Measurements from ENCODE around the gene HNF4A.
A peak's percentile ranks its signal among the peaks of the same experiment; 100 is the strongest.
"Not testable (repeated sequence)": the region's sequence is repeated elsewhere in the genome, so short reads cannot be mapped to it uniquely, and the experiment has no call there.

Gene HNF4A

DNA sequence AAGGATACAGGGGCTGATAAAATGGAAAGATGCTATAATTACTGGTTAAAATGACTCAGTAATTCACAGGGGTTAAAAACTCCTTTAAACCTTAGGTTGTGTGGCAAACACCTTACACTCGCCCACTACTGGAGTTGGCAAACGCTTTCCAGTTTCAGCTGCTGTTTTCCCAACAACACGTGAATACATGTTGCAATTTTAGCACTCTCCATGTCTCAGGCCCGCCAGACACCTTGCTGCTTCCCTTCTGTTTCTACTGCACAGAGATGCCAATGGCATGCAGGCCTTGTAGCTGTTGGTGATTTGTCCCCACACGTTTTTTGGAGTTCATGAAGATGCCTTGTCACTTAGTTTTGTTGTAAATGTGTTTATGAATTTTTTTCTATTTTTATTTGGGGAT, 114.8 kb downstream of the HNF4A start:
- Mint-ChIP-seq H3K27ac (no peak overlapping the region), H3K27me3 (no peaks in the 10 kb centered on the region), H3K4me1 (peaks cover 5% of the 10 kb centered on the region), H3K4me3 (no peak overlapping the region), H3K9me3 (no peaks in the 10 kb centered on the region)
- DNase-seq, result no peak
- no peak for ATAC-seq

DNA sequence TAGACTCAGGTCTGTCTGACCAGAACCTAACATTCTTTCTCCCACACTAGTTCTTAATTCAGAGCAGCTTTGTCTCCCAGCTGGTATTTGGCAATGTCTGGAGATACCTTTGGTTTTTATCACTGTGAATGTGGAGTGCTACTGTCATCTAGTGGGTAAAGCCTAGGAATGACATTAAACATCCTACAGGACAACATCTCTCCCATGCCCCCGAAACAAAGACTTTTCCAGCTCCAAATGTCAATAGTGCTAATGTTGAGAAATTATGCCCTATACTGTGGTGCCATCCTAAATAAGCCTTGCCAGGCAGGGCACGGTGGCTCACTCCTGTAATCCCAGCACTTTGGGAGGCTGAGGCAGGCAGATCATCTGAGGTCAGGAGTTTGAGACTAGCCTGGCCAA, 116.0 kb downstream of the HNF4A start:
- Mint-ChIP-seq H3K27ac (no peak overlapping the region), H3K27me3 (no peaks in the 10 kb centered on the region), H3K4me1 (peaks cover 16% of the 10 kb centered on the region), H3K9me3 (no peaks in the 10 kb centered on the region), H3K4me3 (no peak overlapping the region)
- DNase-seq, result no peak
- no peak for ATAC-seq

DNA sequence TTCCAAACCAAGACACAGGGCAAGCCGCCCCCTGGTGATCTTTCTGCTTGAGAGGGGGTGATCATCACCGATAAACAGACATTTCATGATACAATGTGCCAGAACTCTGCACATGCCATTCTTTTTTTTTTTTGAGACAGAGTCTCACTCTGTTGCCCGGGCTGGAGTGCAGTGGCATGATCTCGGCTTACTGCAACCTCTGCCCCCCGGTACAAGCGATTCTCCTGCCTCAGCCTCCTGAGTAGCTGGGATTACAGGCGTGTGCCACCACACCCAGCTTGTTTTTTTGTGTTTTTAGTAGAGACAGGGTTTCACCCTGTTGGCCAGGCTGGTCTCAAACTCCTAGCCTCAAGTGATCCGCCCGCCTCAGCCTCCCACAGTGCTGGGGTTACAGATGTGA, 116.8 kb downstream of the HNF4A start:
- not testable (repeated sequence) for H3K4me3 Mint-ChIP-seq, H3K27me3 Mint-ChIP-seq, ATAC-seq, H3K9me3 Mint-ChIP-seq, H3K27ac Mint-ChIP-seq, DNase-seq
- H3K4me1 Mint-ChIP-seq, result peaks cover 24% of the 10 kb centered on the region

DNA sequence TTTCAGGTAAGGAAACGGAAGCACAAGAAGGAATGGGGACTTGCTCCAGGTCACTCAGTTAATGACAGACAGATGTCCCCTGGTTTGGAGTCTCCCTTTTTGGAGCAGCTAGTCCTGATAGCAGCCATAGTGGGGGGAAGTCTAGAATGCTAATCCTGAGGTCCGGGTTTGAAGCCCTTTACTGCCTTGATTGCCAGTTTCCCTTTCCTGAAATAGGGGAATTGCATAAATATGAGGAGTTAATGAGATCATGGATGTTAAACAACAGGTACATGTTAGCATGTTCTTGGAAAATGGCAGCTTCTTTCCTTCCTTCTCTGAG, 119.8 kb downstream of the HNF4A start:
- no peaks in the 10 kb centered on the region for H3K27me3 Mint-ChIP-seq
- ATAC-seq, result peak; percentile 1
- peaks cover 24% of the 10 kb centered on the region for H3K4me1 Mint-ChIP-seq
- peak overlapping the region; percentile 99 to 100 for H3K27ac Mint-ChIP-seq
- DNase-seq, result no peak
- H3K9me3 Mint-ChIP-seq, result no peaks in the 10 kb centered on the region
- peak overlapping the region; percentile 99 for H3K4me3 Mint-ChIP-seq

DNA sequence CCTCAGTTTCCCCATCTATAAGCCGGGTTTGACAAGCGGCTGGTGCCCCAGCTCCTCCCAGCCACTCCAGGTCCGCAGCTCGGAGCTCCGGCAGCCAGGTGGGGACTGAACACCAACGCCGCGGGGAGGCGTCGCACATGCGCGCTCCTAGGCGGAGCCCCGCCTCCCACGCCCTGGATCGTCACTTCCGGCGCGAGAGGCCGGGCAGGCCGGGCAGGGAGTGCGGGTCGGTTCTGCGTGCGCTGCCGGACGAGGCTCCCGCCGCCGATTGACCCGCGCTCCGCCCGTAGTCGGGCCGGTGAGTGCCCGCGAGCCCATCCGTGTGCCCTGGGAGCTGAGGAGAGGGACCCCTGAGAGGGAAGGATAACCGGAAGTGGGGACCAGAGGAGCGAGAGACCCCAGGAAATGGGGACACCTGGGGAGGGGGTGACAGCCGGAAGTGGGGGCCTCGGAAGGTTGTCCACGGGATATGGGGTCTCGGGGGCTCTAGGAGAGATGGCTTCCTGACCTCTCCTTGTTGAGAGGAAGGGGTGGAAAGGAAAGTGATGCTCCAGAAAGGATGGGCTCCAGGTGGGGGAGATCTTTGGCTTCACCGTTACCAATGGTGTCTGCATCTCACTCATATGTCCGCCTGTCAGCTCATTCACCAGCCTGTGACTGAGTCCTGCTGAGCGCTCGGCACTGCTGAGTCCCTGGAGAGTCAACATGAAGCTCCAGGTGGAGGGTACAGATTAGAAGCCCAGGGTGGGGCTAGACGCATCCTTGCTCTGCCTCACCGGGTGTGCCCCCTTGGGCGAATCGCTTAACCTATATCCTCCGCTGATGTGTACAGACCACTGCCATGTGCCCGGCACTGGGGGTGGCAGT, 120.4 kb downstream of the HNF4A start, which contains the start of gene TTPAL:
Gene TTPAL (plus strand): TSS at position 181 of the 867 bp plus-strand sequence. CDS start 4,126 bp downstream, outside the sequence.
- H3K4me1 Mint-ChIP-seq, result peaks cover 30% of the 10 kb centered on the region
- H3K4me3 Mint-ChIP-seq, result peak within 1 kb of the TSS; percentile 99
- peak within 1 kb of the TSS; percentile 99 to 100 for H3K27ac Mint-ChIP-seq
- DNase-seq, result peak; percentile 88 to 92
- peak; percentile 98 for ATAC-seq
- no peaks in the 10 kb centered on the region for H3K9me3 Mint-ChIP-seq
- H3K27me3 Mint-ChIP-seq, result no peaks in the 10 kb centered on the region

DNA sequence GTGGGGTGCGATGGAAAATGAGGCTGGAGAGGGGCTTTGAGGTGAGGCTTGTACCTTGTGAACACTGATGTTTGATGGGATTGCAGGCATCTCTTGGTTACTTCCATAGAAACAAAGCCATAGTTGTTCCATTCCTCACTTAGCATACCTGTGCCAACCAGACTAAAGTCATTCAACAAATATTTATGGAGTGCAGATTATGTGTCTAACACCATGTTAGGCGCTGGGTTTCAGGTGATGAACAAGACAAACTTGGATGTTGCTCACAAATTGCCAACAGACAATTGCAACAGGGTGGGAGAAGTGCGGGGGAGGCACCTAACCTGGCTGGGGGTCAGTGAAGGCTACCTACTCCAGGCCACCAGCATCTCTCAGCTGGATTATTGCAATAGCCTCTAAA, 121.7 kb downstream of the HNF4A start:
- peaks cover 32% of the 10 kb centered on the region for H3K4me1 Mint-ChIP-seq
- ATAC-seq (no peak), DNase-seq (no peak)
- no peaks in the 10 kb centered on the region for H3K9me3 Mint-ChIP-seq
- H3K27ac Mint-ChIP-seq, result no peak overlapping the region
- H3K27me3 Mint-ChIP-seq, result no peaks in the 10 kb centered on the region
- H3K4me3 Mint-ChIP-seq, result peak overlapping the region; percentile 99

DNA sequence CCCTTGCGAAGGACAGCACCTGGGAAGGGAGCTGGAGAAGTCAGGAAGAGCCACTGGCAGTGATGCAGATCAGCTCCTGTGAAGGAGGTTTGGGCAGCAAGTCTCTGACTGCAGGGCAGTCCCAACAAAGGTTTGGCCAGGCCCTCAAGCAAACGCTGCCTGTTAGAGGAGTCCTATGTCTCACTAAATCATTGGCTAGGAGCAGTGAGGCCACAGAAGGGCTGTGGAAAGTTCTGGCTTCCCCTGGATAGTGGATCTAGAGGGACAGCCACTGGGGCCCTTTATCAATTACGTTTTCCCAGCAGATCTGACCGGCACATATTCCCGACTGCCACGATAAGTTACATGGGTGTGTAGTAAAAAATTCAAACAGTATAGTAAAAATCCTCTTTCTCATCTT, 122.7 kb downstream of the HNF4A start:
- H3K4me3 Mint-ChIP-seq, result no peak overlapping the region
- ATAC-seq (no peak), DNase-seq (no peak)
- peaks cover 32% of the 10 kb centered on the region for H3K4me1 Mint-ChIP-seq
- no peaks in the 10 kb centered on the region for H3K9me3 Mint-ChIP-seq
- H3K27me3 Mint-ChIP-seq, result no peaks in the 10 kb centered on the region
- peak overlapping the region in 1 of 2 donors; percentile 21 for H3K27ac Mint-ChIP-seq

DNA sequence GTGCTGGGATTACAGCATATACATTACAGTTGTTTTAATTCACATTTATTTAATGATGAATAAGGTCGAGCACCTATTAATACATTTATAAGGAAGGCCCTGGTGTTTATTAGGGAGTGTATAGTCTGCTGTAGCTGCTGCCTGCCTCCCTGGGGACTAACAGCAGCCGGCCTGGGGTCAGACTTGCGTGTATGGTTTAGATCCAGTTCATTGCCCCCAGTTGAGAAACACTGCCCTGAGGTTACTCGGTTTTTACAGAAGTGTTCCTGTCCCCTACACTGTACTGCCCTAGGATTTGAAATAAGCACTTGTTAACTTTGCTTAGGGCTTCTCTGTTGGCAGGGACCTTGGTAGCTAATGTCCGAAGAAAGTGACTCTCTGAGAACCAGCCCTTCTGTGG, 124.1 kb downstream of the HNF4A start:
- peaks cover 32% of the 10 kb centered on the region for H3K4me1 Mint-ChIP-seq
- H3K9me3 Mint-ChIP-seq, result no peaks in the 10 kb centered on the region
- no peak overlapping the region for H3K27ac Mint-ChIP-seq
- ATAC-seq (no peak), DNase-seq (no peak)
- no peaks in the 10 kb centered on the region for H3K27me3 Mint-ChIP-seq
- no peak overlapping the region for H3K4me3 Mint-ChIP-seq

DNA sequence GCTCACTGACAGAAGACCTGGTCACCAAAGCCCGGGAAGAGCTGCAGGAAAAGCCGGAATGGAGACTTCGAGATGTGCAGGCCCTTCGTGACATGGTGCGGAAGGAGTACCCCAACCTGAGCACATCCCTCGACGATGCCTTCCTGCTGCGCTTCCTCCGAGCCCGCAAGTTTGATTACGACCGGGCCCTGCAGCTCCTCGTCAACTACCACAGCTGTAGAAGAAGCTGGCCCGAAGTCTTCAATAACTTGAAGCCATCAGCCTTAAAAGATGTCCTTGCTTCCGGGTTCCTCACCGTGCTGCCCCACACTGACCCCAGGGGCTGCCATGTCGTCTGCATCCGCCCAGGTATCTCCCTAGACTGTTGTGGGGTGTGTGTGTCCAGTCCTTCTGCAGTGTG, 124.6 kb downstream of the HNF4A start:
- Mint-ChIP-seq H3K27ac (no peak overlapping the region), H3K4me1 (peaks cover 31% of the 10 kb centered on the region), H3K4me3 (no peak overlapping the region), H3K27me3 (no peaks in the 10 kb centered on the region), H3K9me3 (no peaks in the 10 kb centered on the region)
- DNase-seq (no peak), ATAC-seq (no peak)

DNA sequence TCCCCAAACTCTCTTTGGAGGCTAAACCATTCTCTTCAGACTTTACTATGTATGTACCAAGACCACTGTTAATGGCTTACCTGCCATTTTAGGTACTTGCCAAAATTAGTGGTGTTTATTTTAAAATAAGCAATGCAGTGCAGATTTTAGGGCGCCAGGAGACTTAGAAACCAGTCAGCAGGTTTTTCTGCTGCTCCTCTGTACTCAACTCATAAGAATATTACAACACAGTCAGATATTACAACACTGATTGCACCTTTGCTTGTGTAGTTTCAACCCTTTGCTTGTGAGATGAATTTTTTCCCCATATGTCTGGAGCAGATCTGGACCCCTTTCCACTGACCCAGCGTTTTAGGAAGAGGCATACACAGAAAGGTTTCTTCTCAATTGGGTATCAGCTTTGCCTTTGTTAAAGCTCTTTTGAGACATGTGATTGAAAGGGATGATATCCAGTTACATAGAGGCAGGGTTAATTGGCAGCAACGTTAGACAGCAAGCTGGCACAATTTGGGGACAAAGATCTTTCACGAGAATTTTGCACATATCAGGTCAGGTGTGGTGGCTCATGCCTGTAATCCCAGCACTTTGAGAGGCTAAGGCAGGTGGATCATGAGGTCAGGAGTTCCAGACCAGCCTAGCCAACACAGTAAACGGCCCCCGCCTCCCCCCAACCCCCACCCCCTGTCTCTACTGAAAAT, 126.4 kb downstream of the HNF4A start:
- Mint-ChIP-seq H3K27me3 (no peaks in the 10 kb centered on the region), H3K4me3 (no peak overlapping the region), H3K27ac (peak overlapping the region in 1 of 2 donors; percentile 18), H3K9me3 (no peaks in the 10 kb centered on the region), H3K4me1 (peaks cover 19% of the 10 kb centered on the region)
- DNase-seq, result no peak
- ATAC-seq, result no peak

DNA sequence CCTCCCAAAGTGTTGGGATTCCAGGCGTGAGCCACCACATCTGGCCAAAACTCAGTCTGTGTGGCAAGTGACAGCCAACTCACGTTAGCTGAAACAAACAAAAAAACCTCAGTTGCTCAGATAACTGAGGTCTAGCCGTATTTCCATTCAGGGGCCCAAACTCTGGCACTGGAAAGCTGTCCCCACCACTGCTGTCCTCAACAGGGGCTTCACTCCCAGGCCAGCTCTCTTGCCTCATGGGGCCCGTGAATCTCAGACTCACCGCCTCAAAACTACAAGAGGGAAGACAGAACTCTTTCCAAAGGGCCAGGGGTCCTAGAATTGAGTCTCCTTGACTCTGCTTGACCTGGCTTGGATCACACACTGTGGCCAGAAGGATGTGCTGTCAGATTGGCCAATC, 127.6 kb downstream of the HNF4A start:
- Mint-ChIP-seq H3K4me3 (no peak overlapping the region), H3K9me3 (no peaks in the 10 kb centered on the region), H3K27ac (no peak overlapping the region), H3K27me3 (no peaks in the 10 kb centered on the region), H3K4me1 (peaks cover 15% of the 10 kb centered on the region)
- no peak for ATAC-seq
- DNase-seq, result no peak

All from stimulated activated naive CD8-positive, alpha-beta T cell treated with anti-CD3 and anti-CD28 coated beads, Interleukin-15, amount 100 ng/mL, for 72 hours (primary cell).